Choroid plexus epithelial cell (primary cell): ENCODE results near the gene ANKRD66.

ENCODE experiments used
- DNase-seq: peaks from one replicate; pipeline ENCODE4 v3.0.0-alpha.2; 2010; ENCODE audit warnings: low read depth
- H3K4me3 ChIP-seq: 2 replicates; pipeline ENCODE4 v1.5.1; 2011; ENCODE audit warnings: low read depth, mild to moderate bottlenecking, control low read depth, low read length, moderate library complexity
- TF ChIP-seq, protein P1 (sequence below): conservative IDR thresholded peaks from 2 replicates; pipeline ENCODE4 v1.5.1; 2011; ENCODE audit warnings: low read depth, mild to moderate bottlenecking, control low read depth, inconsistent platforms, low read length, moderate library complexity

Gene ANKRD66

DNA sequence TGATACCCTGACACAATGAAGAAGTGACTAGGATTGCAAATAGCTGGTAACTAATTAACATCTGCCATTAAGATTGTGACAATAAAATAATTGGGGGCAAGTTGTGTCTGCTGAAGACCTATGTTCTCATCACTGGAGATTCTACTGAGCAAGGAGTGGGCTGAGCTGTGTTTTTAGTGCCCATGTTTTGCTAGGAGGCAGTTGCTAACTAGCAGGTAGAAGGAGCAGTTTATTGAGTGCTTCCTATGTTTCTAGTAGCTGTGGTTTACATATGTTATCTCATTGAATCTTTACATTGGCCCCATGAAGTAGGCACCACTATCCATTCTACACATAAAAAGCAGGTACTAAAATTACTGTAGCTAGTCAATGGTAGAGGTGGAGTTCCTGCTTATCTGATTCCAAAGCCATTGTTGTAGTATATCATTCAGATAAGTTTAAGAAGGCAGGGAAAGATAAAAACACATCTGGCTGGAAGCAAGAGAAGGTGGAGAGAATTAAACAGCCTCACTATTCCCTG lies 43.7 kb downstream of the ANKRD66 start:
- H3K4me3 ChIP-seq: no peak overlapping the region
- TF ChIP-seq, protein P1, sequence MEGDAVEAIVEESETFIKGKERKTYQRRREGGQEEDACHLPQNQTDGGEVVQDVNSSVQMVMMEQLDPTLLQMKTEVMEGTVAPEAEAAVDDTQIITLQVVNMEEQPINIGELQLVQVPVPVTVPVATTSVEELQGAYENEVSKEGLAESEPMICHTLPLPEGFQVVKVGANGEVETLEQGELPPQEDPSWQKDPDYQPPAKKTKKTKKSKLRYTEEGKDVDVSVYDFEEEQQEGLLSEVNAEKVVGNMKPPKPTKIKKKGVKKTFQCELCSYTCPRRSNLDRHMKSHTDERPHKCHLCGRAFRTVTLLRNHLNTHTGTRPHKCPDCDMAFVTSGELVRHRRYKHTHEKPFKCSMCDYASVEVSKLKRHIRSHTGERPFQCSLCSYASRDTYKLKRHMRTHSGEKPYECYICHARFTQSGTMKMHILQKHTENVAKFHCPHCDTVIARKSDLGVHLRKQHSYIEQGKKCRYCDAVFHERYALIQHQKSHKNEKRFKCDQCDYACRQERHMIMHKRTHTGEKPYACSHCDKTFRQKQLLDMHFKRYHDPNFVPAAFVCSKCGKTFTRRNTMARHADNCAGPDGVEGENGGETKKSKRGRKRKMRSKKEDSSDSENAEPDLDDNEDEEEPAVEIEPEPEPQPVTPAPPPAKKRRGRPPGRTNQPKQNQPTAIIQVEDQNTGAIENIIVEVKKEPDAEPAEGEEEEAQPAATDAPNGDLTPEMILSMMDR: no peak
- DNase-seq: no peak

GRCh38 chr6:46792635-46793034 lies 45.9 kb downstream of the ANKRD66 start:
- no peak overlapping the region for H3K4me3 ChIP-seq
- TF ChIP-seq, protein P1: no peak
- no peak for DNase-seq

DNA sequence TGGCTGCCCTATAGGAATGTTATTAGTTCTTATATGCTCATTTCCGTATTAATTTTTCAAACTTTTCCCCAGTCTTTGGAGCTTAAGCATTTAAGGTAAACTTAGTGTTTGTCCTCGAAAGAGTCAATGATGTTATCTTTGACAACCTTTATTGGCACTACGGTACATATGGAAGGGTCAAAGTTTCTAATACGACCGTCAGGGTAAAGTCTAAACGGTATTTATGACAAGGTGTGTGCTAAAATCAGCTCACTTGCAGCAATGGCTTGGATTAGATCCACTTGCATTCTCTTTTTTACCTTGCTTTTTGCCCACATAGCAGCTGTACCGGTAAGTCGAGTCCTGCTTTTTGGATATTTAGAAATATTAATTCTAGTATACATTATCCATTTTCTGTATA lies 46.4 kb downstream of the ANKRD66 start, which contains the start of gene MEP1A:
Gene MEP1A (plus strand): TSS at position 252 of the 400 bp plus-strand sequence. CDS start 10 bp downstream, at position 262.
- TF ChIP-seq, protein P1: no peak
- no peak for DNase-seq
- H3K4me3 ChIP-seq: no peak within 1 kb of the TSS

GRCh38 chr6:46794068-46794467 lies 47.3 kb downstream of the ANKRD66 start:
- TF ChIP-seq, protein P1: no peak
- H3K4me3 ChIP-seq: no peak overlapping the region
- DNase-seq: peak; percentile 13

DNA sequence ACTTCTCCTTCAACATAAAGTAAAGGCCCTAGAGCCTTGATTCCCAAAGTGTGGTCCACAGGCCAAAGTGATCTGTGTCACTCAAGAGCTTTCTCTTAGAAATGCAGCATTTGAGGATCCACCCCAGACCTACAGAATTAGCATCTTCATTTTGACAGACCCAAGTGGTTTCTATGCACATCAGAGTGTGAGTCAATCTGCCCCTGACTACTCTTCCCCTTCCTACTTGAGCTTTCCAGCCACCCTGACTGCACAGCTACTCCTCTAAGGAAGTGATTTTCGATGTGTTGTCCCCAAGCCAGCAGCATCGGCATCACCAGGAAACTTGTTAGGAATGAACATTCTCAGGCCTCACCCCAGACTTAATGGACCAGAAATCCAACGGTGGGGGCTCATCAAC lies 49.1 kb downstream of the ANKRD66 start:
- no peak overlapping the region for H3K4me3 ChIP-seq
- no peak for DNase-seq
- TF ChIP-seq, protein P1: no peak

DNA sequence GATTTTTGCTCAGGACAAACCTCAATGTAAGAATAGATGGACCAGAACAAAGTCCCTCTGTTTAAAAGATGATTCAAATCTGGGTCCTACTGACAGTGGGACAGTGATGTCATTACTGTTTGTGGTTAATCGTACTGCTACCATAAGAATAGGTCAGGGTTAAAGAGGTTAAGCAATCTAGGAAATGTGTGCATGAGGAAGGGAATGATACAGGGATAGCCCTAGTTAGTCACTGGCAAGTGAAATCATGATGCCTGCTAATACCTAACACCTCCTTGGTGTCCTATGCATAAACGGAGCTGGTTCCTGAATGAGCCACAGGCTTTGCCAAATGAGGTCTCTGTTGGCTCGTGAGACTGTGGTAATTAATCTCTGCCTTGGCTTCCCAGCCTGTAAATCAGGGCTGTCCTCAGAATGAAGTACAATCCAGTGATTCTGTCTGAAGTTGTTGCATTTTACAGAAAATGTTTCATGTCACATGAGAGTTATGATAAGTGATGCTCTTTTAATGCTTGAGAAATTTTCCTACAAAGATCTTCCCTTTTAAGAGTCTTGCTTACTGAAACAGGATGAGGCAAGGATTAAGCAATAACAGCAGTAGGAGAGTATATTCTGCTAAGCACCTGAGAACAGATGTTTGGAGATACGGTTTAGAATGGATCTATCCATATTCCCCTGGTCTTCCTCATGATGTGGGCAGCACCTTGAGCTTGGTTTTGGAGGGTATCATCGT lies 50.3 kb downstream of the ANKRD66 start:
- DNase-seq: no peak
- H3K4me3 ChIP-seq: no peak overlapping the region
- TF ChIP-seq, protein P1: no peak

DNA sequence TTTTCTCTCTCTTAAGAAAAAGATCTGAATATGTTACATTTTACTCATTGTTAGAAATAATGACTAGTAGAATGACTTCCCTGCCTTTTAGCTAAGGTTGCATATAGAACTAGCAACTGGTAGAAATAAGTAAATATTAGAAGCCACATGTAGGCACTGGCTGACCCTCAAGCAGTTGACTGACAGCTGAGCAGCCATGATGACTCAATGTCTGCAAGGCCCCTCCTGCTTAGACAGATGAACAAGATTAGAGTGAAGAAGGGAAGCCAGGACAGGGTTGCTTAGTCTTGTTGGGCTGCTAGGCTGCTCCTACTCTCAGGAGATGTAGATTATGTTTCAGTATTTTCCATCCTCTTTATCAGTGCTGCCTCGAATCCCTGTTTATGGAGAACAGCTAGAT lies 52.9 kb downstream of the ANKRD66 start:
- TF ChIP-seq, protein P1: no peak
- DNase-seq: no peak
- H3K4me3 ChIP-seq: no peak overlapping the region
